NCI-H2029 (cell line): Measurements from ENCODE around the gene MTUS2.

Experiments
- DNase-seq: peaks from one replicate; lab custom pipeline; 2025; lab: John Stamatoyannopoulos, UW

MTUS2 gene

DNA sequence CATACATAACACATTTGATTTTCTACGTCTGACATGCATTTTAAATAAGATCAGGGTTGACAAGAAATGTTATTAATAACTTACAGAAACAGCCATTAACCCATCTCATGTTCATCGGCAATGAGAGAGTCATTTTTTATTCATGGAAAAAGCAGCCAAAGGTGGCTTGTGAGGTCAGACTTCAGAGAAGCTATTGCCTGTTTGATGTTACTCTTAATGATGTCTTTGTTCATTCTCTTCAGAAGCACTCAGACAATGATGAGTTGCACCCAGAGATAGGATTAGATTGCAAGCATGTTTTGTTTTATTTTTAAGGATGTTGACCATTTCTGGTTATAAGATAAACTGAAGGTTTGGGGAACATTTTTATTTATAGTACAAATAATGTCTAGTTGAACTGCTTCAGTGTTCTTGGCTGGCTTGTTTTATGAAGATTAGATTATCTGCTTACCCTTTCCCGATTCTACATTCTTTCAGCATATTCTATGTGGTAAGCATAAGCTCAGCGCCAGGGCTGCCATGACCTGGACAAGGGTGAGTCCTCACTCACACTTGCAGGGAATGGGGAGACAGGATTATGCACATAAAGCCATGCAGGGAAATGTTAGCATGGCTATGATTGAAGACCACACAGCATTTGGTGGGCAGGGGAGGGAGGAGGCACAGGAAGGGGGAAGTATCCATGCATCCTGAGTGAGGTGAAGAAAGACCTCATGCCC lies 288.1 kb downstream of the MTUS2 start:
- DNase-seq = no peak

DNA sequence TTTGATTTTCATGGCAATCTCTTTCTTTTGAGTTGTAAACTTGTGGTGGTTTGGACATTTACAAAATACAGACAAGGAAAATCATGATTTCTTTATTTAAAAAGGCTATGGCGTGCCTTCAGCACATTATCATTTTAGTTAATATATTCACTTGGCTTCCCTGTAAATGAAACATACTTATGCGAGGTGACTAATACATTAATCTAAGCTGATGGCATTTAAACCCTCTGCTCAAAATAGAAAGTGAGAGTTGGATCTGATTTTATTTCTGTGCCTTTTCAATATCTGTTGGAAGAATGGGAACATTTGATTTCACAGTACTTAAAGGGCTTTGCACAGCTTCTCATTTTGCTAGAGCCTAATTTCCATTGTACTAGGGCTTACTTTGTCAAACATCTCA lies 289.8 kb downstream of the MTUS2 start:
- DNase-seq = no peak

DNA sequence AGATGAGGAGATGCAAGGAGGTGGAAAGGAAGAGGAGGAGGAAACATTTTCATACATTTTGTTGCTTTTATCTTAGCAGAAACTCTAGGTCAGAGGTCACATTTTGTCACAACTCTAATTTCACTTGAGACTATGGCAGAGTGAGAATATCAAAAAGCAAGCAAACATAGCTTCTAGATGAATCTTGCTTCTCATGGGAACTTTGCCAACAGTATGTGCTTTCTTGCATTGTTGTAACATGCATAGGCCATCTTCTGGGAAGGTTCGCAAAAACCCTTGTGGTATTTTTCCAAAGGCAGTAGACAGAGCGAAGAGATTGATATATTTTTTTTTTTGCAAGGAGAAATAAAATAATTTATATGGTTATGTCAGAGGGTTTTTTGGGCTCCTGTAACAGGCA lies 291.3 kb downstream of the MTUS2 start:
- DNase-seq = no peak

DNA sequence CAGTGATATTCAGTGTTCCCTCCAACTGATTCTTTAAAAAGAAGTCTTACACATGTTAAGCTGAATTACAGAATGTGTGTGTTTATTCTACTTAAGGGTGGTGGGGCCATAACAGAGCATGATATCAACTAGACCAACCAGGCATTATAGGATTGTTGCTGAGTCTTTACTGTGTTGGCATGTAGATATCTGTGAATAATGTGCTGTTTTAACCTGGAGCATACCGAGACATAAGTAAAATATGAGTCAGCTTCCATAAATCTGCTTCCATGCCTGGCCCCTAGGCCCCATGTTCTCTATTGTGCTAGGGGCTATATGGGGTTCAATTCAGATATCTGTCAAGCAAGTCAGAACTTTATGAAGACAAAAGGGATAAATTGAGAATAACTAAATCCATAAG lies 295.7 kb downstream of the MTUS2 start:
- DNase-seq = no peak

DNA sequence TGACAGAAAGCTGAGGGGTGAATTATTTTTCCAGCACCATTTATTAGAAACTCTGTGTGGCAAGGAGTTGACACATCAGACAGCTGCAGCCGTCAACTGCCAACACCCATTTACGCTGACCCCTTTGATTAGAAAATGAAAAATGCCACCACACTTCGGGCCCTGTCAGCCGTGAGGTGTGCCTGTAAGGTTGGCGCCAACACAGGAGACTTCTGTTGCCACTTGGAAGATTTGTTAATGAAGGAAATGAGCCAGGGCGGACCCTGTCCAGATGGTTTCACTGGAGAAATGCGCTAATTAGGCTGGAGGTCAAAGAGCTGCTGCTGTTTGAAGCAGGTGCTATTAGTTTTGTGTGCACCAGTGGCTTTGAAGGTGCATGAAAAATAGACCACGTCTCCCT lies 297.5 kb downstream of the MTUS2 start:
- no peak for DNase-seq

DNA sequence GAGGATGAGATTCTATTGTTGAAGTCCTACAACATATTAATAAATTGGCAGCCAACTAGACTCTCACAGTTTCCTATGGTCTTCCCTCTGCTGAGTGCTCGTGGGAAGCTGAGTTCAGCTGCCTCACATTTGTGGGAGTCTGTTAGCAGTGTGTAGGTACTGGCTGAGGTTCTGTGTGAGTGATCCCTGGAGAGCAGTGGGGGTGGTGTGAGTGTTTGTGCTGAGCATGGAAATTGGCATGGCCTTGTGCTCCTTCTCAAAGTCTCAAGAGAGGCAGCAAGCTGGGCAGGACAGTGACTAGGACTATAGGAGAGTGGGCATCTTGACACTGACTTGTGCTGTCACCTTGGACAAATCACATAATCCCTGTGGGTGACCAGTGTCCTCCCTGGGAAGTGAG lies 298.3 kb downstream of the MTUS2 start:
- no peak for DNase-seq

DNA sequence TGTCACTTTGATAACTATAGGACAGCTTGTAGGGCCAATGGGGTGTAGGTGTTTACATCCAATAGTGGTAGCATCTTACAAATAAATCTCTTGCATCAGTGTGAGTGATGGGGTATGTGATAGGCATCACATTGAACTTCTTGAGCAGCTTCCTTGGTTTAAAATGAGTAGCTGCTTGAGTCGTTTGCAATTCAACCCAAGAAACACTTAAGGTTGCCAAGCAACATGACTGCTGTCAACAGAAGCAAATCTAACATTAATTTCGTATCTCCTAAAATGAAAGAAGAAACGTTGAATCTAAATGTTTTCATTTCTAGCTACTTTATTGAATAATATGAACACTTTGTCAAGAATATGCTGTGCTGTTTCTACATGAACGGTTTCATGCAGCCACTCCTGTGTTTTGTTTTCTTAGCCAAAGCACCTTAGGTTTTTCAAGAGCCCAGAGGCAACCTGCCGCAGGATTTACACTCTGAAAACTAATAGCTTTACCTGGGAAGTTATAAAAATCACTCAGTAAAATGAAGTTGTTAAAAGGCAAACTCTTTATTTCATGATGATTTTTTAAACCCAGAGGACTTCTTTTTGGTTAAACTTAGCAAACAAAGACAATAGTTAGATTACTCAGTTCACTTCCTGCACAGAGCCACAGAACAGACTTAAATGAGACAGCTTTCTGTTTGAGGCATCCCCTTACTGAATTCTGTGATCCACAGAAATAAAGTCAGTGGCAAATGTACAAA lies 305.2 kb downstream of the MTUS2 start:
- peak; percentile 6 for DNase-seq

DNA sequence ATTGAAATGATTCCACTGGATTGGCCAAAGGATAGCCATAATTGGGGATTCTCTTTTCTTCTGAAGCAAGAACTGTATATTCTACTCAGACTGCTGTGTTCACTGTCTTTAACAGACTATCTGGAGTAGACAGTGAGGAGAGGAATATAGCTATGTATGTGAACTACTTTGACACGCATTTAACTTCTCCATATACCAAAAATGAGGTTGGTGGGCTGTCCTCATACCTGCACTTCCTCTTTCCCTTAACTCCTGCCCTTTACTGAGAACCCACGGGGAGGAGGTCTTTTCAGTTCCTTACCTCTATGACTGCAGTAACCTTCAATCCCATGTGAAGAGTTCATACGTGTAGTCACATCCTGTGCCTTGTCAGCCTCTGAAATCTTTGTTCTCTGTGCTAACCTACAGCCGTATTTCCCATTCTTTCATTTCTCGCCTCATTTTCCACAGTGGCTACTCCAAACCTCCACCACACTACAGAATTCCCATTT lies 305.8 kb downstream of the MTUS2 start:
- DNase-seq = no peak

DNA sequence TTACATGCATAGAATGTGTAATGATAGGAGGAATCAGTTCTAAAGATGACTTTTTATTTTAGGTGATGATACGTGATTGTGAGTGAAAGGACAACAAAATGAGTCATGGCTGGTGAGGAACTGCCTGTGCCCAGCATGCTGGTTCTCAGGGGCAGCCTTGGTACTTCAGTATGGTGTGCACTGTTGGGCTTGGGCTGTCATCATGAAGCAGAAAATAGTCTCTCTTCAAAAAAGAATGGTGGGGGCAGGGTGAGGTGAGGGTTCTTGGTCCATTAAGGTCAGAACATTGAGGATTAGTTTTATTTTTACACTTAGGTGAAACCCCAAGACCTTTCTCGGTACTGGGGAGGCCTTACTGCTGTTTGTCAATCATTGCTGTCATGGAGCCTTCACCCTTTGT lies 309.5 kb downstream of the MTUS2 start:
- no peak for DNase-seq

DNA sequence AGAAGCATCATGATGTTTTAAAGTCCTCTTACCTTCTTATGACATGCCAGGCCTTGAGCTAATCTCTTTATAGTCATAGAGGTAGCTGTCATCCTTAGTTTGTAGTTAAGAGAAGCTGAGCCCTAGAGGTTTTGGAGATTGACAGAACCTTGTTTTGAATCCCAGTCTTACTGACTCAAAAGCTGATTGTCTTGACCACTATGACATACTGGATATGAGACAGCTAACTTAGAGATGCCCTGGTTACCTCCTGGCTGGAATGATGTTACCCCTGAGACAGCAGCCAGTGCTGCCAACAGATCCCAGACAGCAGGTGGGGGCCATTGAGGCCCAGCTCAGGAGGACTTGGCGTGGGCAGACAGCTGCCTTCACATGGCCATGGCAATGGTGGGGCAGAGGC lies 311.0 kb downstream of the MTUS2 start:
- no peak for DNase-seq

DNA sequence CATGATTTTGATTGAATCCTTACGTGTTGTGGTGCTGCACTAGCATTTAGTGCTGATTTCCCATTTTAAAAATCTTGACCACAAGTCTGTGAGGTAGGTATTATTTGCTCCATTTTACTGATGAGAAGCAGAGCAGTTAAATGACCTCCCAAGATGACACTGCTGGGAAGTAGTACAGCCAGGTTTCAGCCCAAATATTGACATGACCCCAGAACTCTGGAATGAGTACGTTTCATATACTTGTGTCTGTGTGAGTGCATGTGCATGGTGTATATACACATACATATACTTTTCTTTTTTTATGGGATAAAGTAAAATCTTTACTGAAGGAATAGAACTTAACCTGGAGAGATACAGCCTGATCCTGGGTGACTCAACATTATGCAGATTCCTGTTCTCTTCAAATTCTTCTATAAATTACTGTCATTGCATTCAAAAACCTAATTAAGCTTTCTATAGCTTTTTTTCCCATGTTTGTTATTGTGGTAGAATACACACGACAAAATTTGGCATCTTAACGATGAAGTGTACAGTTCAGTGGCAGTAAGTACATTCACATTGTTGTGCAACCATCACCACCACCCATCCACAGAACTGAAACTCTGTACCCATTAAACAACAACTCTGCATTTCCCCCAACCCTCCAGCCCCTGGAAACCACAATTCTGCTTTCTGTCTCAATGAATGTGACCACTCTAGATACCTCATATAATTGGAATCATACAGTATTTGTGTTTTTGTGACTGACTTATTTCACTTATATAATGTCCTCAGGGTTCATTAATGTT lies 311.9 kb downstream of the MTUS2 start:
- DNase-seq = no peak

DNA sequence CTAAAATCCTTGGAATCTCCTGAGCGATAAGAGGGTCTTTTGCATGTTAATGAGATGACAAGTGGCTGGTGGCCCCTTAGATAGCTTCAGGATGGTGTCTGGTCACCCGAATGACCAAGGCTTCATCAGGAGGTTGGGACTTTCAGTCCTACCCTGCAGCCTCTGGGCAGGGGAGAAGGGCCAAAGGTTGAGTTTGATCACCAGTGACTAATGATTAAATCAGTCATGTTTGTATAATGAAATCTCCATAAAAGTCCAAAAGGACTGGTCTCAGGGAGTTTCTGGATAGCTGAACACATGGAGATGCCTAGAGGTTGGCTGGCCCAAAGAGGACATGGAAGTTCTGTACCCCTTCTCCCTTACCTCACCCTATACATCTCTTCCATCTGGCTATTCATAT lies 316.2 kb downstream of the MTUS2 start:
- no peak for DNase-seq

DNA sequence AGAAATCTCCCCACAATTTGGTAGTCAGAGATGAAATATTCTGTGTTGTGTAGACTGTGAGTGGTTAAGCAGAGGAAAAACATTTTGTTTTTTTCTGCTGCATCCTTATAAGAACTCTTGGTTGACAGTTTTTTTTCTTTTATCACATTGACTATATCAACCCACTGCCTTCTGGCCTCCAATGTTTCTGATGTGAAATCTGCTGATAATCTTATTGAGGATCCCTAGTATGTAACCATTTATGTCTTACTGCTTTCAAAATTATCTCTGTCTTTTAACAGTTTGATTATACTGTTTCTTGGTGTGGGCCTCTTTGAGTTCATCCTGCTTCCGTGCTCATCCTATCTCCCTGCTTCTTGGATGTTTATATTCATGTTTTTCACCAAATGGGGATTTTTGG lies 316.9 kb downstream of the MTUS2 start:
- DNase-seq = no peak

DNA sequence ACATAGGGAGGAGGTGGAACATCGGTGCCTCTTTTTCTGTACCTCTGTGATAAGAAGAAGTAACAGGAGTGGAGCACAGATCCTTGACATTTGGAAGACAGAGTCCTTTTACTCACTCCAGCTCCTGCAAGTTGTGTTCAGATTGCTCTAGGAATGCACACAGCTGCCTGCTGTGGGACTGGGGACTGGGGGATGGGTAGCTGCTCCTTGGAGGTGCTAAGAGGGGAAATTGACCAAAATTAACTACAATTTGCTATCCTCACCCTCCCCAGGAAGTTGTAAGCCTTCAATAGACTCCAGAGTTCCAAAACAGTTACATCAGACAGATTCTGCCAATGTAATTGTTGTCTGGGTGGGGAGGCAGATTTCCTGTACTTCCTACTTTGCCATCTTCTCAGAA lies 317.9 kb downstream of the MTUS2 start:
- DNase-seq = no peak

DNA sequence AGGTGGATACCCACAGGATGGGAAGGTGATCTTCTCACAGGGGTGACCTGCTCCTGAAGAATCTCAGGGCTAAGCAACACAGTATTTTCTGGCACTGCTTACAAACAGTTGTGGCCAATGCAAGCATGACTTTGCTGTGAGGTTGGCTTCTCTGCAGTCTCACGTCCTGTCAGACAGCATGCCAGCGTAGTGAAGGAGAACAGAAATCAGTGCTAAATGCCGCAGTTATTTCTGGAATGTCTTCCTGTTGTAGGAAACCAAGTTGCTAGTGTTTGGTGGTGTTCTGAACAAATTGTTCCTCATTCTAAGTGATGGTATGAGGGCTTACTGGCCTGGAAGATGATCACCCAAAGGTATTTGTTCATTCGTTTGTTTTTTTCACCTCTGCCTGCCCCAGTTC lies 320.1 kb downstream of the MTUS2 start:
- DNase-seq = no peak

DNA sequence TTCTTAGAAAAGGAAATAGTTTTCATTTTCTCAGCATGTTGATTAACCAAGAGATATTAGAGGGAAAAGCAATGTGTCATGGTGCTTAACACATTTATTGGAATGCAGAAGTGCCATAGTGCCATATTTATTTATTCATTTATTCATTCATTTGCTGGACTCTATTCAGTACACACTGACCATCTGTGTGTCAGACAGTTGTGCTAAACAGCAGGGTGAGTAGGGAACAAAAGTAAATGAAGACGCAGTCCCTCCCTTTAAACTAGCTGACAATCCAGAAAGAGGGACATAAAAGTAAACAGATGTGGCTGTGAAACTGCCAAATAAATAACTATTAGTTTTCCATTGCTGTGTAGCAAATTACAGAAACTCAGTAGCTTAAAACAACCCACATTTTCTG lies 323.7 kb downstream of the MTUS2 start:
- DNase-seq = no peak

DNA sequence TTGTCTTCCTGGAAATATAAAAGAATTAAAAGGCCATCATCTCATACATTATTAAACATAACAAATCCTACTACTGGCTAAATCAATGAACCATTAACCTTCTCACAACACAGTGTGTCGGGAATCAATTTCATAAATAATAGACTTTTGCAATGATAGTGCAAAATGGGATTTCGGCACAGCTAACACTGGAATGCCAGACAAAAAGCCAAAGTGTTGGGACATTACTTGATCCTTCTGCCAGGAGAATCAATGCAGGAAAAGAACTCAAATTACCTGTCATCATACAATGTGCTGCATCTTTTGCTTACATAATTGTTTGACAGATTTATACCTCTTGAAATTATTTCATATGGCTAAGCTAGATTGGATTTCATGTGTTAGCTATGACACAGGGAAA lies 334.3 kb downstream of the MTUS2 start:
- no peak for DNase-seq

DNA sequence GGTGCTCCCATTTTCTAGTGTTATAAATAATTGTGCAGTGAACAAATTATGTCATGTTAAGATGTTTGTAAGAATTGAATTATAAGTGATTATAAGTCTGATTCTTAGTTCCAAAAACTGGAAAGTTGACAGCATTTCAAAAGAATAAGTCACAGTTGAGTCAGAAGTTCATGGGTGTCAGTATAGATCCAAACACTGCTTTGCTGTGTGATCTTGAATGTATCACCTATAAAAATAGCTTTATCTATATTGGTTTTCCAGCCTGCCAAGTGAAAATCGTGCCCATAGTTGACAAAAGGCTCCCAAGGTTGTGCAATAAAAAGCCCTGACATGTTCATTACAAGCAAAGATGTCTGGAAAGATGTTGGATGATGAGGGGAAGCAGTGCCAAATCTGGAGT lies 336.0 kb downstream of the MTUS2 start:
- no peak for DNase-seq

DNA sequence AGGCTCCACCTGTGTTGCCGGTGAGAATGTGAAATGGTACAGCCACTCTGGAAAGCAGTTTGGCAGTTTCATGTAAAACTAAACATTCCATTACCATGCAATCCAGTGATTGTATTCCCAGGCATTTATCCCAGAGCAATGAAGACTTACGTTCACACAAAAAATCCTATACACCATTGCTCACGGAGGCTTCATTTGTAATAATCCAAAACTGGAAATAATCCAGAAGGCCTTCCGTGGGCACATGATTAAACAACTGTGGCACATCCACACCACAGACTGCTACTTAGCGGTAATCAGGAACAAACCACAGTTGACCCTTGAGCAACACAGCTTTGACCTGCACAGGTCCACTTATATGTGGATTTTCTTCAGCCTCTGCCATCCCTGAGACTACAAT lies 339.7 kb downstream of the MTUS2 start:
- no peak for DNase-seq

DNA sequence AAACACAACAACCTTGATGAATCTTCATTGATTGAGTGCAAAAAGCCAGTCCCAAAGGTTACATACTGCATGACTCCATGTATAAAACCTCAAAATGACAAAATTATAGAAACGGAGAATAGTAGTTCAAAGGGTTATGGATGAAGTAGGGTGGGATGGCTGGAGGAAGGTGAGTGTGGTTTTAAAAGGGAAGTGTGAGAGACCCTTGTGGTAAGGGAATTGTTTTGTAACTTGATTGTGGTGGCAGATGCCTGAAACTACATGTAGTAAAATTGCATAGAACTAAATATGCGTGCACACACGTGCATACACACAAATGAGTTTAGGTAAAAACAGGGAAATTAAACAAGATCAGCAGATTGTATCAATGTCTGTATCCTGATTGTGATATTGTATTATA lies 340.7 kb downstream of the MTUS2 start:
- DNase-seq = no peak

DNA sequence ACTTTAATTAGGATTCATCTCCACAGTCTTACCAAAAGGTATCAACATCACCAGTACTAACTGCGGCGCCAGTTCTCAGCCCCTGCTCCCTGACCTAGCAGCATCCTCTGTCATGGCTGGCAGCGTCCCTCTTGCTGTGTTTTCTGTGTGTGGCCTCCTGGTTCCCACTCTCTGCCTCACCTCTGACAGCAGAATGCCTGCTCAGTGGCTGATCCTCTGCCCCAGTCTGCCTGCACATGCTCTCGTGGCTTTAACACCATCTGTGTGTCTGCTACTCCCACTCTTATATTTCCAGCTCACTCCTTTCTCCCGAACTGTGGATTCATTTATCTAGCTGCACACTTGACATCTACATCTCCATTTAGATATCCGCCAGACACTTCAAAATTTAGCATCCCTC lies 341.5 kb downstream of the MTUS2 start:
- no peak for DNase-seq

DNA sequence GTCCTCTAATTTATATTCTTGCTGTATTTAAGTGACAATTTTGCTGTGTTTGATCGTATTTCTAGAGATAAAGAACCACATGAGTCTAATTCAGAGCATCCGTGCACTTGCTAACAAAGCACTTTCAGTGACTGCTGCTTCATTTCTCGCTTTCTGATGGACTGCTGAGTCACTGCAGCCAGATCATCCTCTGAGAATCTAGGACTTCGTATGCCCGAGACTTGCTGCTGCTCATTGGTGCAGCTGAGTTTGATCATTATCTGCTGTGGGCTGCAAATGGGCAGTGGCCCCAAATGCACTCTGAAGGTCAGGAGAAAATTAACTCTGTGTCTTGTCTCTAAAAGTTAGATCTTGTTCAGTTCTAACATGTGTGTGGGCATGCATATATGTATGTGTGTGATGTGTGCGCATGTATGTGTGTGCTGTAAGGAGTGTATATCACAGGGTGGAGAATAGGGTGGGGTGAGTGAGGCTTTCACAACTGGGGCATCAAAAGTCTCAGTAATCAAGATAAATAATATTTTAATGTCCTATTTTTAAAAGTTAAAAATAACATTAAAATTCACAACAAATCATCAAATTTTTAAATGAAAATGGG lies 342.6 kb downstream of the MTUS2 start:
- no peak for DNase-seq

DNA sequence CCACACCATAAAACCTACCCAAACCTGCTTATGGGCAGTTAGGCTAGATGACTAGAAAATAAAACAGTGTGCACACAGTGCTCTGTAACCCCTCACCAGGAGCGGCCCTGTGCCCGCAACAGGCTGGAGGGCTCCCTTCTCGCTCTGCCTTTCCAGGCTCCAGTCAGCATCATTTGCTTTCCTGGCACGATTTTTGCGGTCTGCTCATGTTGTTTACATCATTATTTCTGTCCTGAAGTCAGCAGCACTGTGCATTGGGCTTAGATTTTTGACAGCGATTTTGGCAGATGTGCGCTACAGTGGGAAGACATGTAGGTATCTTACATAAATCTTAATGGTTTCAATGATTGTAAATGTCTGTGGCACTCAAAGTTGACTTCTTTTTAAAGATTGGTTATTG lies 344.0 kb downstream of the MTUS2 start:
- DNase-seq = no peak
